Brain microvascular endothelial cell (primary cell): Measurements from ENCODE around the gene PRR36.

Experiments
- DNase-seq: peaks from one replicate; pipeline ENCODE4 v3.0.0-alpha.2; 2020
- H3K27ac ChIP-seq: fragments of 250-450 bp; sonication (Bioruptor Pico); 2 replicates; pipeline ENCODE4 v1.5.1; 2020; ENCODE audit warnings: mild to moderate bottlenecking, moderate library complexity
- H3K27me3 ChIP-seq: fragments of 250-450 bp; sonication (Bioruptor Pico); replicated peaks from 2 replicates; pipeline ENCODE4 v1.5.1; 2020; ENCODE audit warnings: mild to moderate bottlenecking
- H3K36me3 ChIP-seq: fragments of 250-450 bp; sonication (Bioruptor Pico); replicated peaks from 2 replicates; pipeline ENCODE4 v1.5.1; 2020; ENCODE audit warnings: mild to moderate bottlenecking
- H3K4me3 ChIP-seq: 2 replicates; pipeline ENCODE4 v1.5.1; 2011; ENCODE audit warnings: low read depth, mild to moderate bottlenecking, control low read depth, low read length, moderate library complexity
- CTCF ChIP-seq: IDR thresholded peaks from 2 replicates; pipeline ENCODE4 v1.5.1; 2011; ENCODE audit warnings: low read depth, mild to moderate bottlenecking, moderate library complexity, low read length, control low read depth, inconsistent platforms; ENCODE audit errors: missing control alignments
- in situ Hi-C: cut with HindIII; loops from 2 replicates; pipeline ENCODE4 v1.10.0; 2017; ENCODE audit warnings: low sequenced_read_pairs, low pct_ligation_motif_present

The PRR36 gene

GRCh38 chr19:7832009-7832408, 42.2 kb downstream of the PRR36 start:
- no peak for TF ChIP-seq CTCF
- in situ Hi-C loops, result no loop called here
- Histone ChIP-seq H3K36me3 (no peaks in the 10 kb centered on the region), H3K27me3 (no peaks in the 10 kb centered on the region), H3K27ac (no peak overlapping the region), H3K4me3 (no peak overlapping the region)
- DNase-seq, result no peak

GRCh38 chr19:7831452-7831851, 42.7 kb downstream of the PRR36 start:
- peak; percentile 69 for TF ChIP-seq CTCF
- H3K27ac ChIP-seq, result no peak overlapping the region
- peak overlapping the region; percentile 5 for H3K4me3 ChIP-seq
- H3K36me3 ChIP-seq, result no peaks in the 10 kb centered on the region
- in situ Hi-C loops, result no loop called here
- DNase-seq, result no peak
- H3K27me3 ChIP-seq, result no peaks in the 10 kb centered on the region

- no peak for TF ChIP-seq CTCF
- Histone ChIP-seq H3K4me3 (peak overlapping the region; percentile 65), H3K27me3 (no peaks in the 10 kb centered on the region), H3K27ac (no peak overlapping the region), H3K36me3 (no peaks in the 10 kb centered on the region)
- in situ Hi-C loops, result no loop called here
- DNase-seq, result no peak
Observed at GRCh38 chr19:7830823-7831222, 43.4 kb downstream of the PRR36 start.

GRCh38 chr19:7830272-7830771, 43.9 kb downstream of the PRR36 start:
- Histone ChIP-seq H3K27me3 (no peaks in the 10 kb centered on the region), H3K27ac (no peak overlapping the region), H3K4me3 (peak overlapping the region; percentile 65), H3K36me3 (no peaks in the 10 kb centered on the region)
- TF ChIP-seq CTCF, result no peak
- no peak for DNase-seq
- in situ Hi-C loops, result no loop called here

- Histone ChIP-seq H3K27me3 (no peaks in the 10 kb centered on the region), H3K4me3 (peak within 1 kb of the TSS; percentile 65), H3K36me3 (no peaks in the 10 kb centered on the region), H3K27ac (no peak within 1 kb of the TSS)
- DNase-seq, result peak; percentile 100
- in situ Hi-C loops, result no loop called here
- no peak for TF ChIP-seq CTCF
Observed at GRCh38 chr19:7829561-7830271, 44.5 kb downstream of the PRR36 start, which contains the start of gene EVI5L. Gene EVI5L, plus strand, starts transcription at chr19:7830218. Its CDS starts 16,325 bp downstream, at chr19:7846543.

- Histone ChIP-seq H3K27me3 (no peaks in the 10 kb centered on the region), H3K4me3 (peak overlapping the region; percentile 47), H3K27ac (no peak overlapping the region), H3K36me3 (no peaks in the 10 kb centered on the region)
- no peak for TF ChIP-seq CTCF
- in situ Hi-C loops, result no loop called here
- no peak for DNase-seq
Observed at GRCh38 chr19:7829166-7829520, 45.0 kb downstream of the PRR36 start.
